ENCODE data around the gene STAB2.
A peak's percentile ranks its signal among the peaks of the same experiment; 100 is the strongest.

DNA sequence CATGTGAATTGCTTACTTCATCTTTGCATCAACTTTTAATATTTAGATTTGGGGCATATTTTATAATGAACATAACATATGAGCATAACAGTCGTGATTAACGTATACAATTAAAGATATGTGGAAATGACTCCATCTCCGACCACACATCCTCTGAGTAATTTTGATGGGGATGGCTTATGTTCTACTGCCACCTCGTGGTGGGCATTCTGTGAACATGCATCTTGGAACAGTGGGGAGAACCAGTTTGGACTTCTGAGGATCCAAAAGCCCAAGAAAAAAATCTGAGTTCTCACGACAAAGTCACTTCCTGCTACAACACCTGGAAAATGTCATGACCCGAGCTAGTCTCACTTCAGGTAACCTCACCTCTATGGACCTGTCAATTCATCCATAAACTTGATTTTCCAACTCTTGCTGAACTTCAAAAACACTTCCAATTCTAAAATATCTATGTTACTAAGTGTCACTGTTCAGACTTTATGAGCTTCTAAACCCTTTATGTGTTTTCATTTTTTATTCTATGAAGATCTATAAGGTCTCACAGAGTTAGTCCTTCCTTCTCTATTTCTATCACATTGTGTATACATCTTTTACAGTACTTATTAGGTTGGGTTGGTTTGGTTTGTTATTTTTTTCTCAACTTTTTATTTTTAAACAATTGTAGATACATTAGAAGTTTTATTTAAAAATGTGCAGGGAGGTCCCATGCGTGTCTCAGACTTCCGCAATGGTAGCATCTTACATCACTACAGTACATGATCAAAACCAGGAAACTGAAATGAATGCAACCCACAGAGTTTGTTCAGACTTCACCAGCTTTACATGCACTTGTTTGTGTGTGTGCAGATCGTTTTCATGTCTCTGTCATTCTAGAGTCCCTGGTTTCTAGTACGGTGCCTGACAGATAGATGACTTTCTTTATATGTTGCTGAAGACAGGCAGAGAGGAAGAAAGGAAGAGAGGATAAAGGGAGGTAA lies 38.2 kb upstream of the STAB2 start:
- TF ChIP-seq POLR2A (IDR thresholded peaks at IDR 0.05) (no peak), CTCF (IDR thresholded peaks at IDR 0.05) (peak; percentile 69 to 87 (median 78))

Measured in esophagus squamous epithelium (tissue), 4 donors.